Skeletal muscle tissue (tissue), 4 donors: ENCODE measurements around the gene PARD6A. TPM values are rescaled to one million over a fixed set of nuclear protein-coding genes. Genes with fewer than 3 reads are reported as not detected.

Experiments used
- H3K27ac ChIP-seq: one replicate; pipeline ENCODE4 v1.7.0; 2013; ENCODE audit warnings: mild to moderate bottlenecking, low read depth, low read length, inconsistent platforms
- H3K27me3 ChIP-seq, 3 donors: one replicate each; pipeline ENCODE4 v1.7.0; 2013; ENCODE audit warnings: low read length in 3 of 3; ENCODE audit not compliant: control insufficient read depth in 3 of 3, insufficient read depth in 3 of 3
- H3K36me3 ChIP-seq, 3 donors: one replicate each; pipeline ENCODE4 v1.7.0; 2013; ENCODE audit warnings: low read length in 3 of 3; ENCODE audit not compliant: control insufficient read depth in 3 of 3, insufficient read depth in 3 of 3
- H3K4me1 ChIP-seq, 3 donors: one replicate each; pipeline ENCODE4 v1.7.0; 2013; ENCODE audit warnings: low read length in 3 of 3, mild to moderate bottlenecking in 3 of 3; ENCODE audit not compliant: control insufficient read depth in 3 of 3, insufficient read depth in 3 of 3
- H3K4me3 ChIP-seq, 3 donors: one replicate each; pipeline ENCODE4 v1.7.0; 2013; ENCODE audit warnings: low read length in 3 of 3
- H3K9ac ChIP-seq, 3 donors: one replicate each; pipeline ENCODE4 v1.7.0; 2013; ENCODE audit warnings: low read length in 3 of 3, mild to moderate bottlenecking in 3 of 3, moderate library complexity in 2 of 3, low read depth in 1 of 3
- H3K9me3 ChIP-seq, 3 donors: one replicate each; pipeline ENCODE4 v1.7.0; 2013; ENCODE audit warnings: low read length in 3 of 3; ENCODE audit not compliant: control insufficient read depth in 3 of 3
- total RNA-seq: library from RNA; depleted of rRNA; stranded (reverse); fragments of >200 nt; gene quantifications from one replicate; pipeline ENCODE4 v1.2.3, GENCODE V29; 2014
- donor health status: Osteomylitis.

The PARD6A gene
- total RNA-seq, 1 donor from 2014 or later: 0.52 TPM

GRCh38 chr16:67704110-67704509, 43.4 kb downstream of the PARD6A start:
- H3K36me3 ChIP-seq: no peaks in the 10 kb centered on the region
- no peak overlapping the region for H3K27ac ChIP-seq
- H3K9me3 ChIP-seq: no peaks in the 10 kb centered on the region
- no peaks in the 10 kb centered on the region for H3K27me3 ChIP-seq
- peaks cover 10 to 28% (median 15%) of the 10 kb centered on the region in 3 donors for H3K4me1 ChIP-seq
- H3K9ac ChIP-seq: no peak overlapping the region
- H3K4me3 ChIP-seq: no peak overlapping the region

- no peaks in the 10 kb centered on the region for H3K36me3 ChIP-seq
- H3K27me3 ChIP-seq: no peaks in the 10 kb centered on the region
- no peaks in the 10 kb centered on the region for H3K9me3 ChIP-seq
- H3K4me1 ChIP-seq: peaks cover 10 to 28% (median 15%) of the 10 kb centered on the region in 3 donors
- no peak overlapping the region for H3K4me3 ChIP-seq
- H3K9ac ChIP-seq: no peak overlapping the region
- H3K27ac ChIP-seq: no peak overlapping the region
Measured at GRCh38 chr16:67707210-67707609, 46.5 kb downstream of the PARD6A start.

- Histone ChIP-seq H3K4me1 (peaks cover 10 to 28% (median 15%) of the 10 kb centered on the region in 3 donors), H3K9ac (no peak overlapping the region), H3K27ac (peak overlapping the region; percentile 16), H3K4me3 (no peak overlapping the region), H3K9me3 (no peaks in the 10 kb centered on the region), H3K27me3 (no peaks in the 10 kb centered on the region), H3K36me3 (no peaks in the 10 kb centered on the region)
Measured at GRCh38 chr16:67707790-67708189, 47.0 kb downstream of the PARD6A start.

GRCh38 chr16:67708368-67708771, 47.6 kb downstream of the PARD6A start:
- no peaks in the 10 kb centered on the region for H3K27me3 ChIP-seq
- no peaks in the 10 kb centered on the region for H3K9me3 ChIP-seq
- no peak overlapping the region for H3K4me3 ChIP-seq
- H3K4me1 ChIP-seq: peaks cover 10 to 27% (median 13%) of the 10 kb centered on the region in 3 donors
- H3K27ac ChIP-seq: peak overlapping the region; percentile 16
- H3K9ac ChIP-seq: no peak overlapping the region
- no peaks in the 10 kb centered on the region for H3K36me3 ChIP-seq

- Histone ChIP-seq H3K27ac (no peak overlapping the region), H3K36me3 (no peaks in the 10 kb centered on the region), H3K4me3 (no peak overlapping the region), H3K27me3 (no peaks in the 10 kb centered on the region), H3K9ac (no peak overlapping the region), H3K9me3 (no peaks in the 10 kb centered on the region), H3K4me1 (peaks cover 7 to 22% (median 9%) of the 10 kb centered on the region in 3 donors)
Measured at GRCh38 chr16:67709050-67709449, 48.3 kb downstream of the PARD6A start.

- Histone ChIP-seq H3K4me1 (peaks cover 3 to 12% (median 4%) of the 10 kb centered on the region in 3 donors), H3K27ac (no peak overlapping the region)
Measured at GRCh38 chr16:67710607-67711006, 49.8 kb downstream of the PARD6A start.

More at GRCh38 chr16:67710607-67711006, 49.8 kb downstream of the PARD6A start:
- no peaks in the 10 kb centered on the region for H3K27me3 ChIP-seq
- H3K36me3 ChIP-seq: no peaks in the 10 kb centered on the region
- H3K9ac ChIP-seq: no peak overlapping the region
- no peaks in the 10 kb centered on the region for H3K9me3 ChIP-seq
- no peak overlapping the region for H3K4me3 ChIP-seq

Other genes starting within 250 kb of the PARD6A start
- 11.5 TPM for gene ZDHHC1, start 244.5 kb upstream of the PARD6A start, total RNA-seq
- gene HSD11B2, start 229.8 kb upstream of the PARD6A start, total RNA-seq: 2.6 TPM
- gene ATP6V0D1, start 179.8 kb upstream of the PARD6A start, total RNA-seq: 46.4 TPM
- not detected for gene AGRP, start 177.4 kb upstream of the PARD6A start, total RNA-seq
- gene RIPOR1, start 132.1 kb upstream of the PARD6A start, total RNA-seq: 30.8 TPM
- 31.3 TPM for gene CTCF, start 98.4 kb upstream of the PARD6A start, total RNA-seq
- not detected for gene CARMIL2, start 15.8 kb upstream of the PARD6A start, total RNA-seq
- gene ACD, start 700 bp upstream of the PARD6A start, total RNA-seq: 10.4 TPM
- 5.2 TPM for gene ENKD1, start 5.8 kb downstream of the PARD6A start, total RNA-seq
- 3.1 TPM for gene C16orf86, start 5.9 kb downstream of the PARD6A start, total RNA-seq
- gene GFOD2, start 58.4 kb downstream of the PARD6A start, total RNA-seq: 12.5 TPM
- 4.7 TPM for gene RANBP10, start 145.6 kb downstream of the PARD6A start, total RNA-seq
- 0.52 TPM for gene TSNAXIP1, start 145.9 kb downstream of the PARD6A start, total RNA-seq
- 35.5 TPM for gene THAP11, start 181.4 kb downstream of the PARD6A start, total RNA-seq
- 94.5 TPM for gene NUTF2, start 186.0 kb downstream of the PARD6A start, total RNA-seq
- gene CENPT, start 186.7 kb downstream of the PARD6A start, total RNA-seq: 14.6 TPM
- 66.3 TPM for gene EDC4, start 212.1 kb downstream of the PARD6A start, total RNA-seq
- gene NRN1L, start 223.9 kb downstream of the PARD6A start, total RNA-seq: 1.0 TPM
- 9.9 TPM for gene PSKH1, start 232.3 kb downstream of the PARD6A start, total RNA-seq